ES-I3 (cell line): ENCODE measurements around the gene MROH8.

Experiments used
- H3K36me3 ChIP-seq: 2 replicates; pipeline ENCODE4 v1.6.1; 2013; ENCODE audit warnings: mild to moderate bottlenecking, low read length, control low read depth, moderate library complexity; ENCODE audit not compliant: insufficient read depth
- H3K4me1 ChIP-seq: 2 replicates; pipeline ENCODE4 v1.6.1; 2013; ENCODE audit warnings: mild to moderate bottlenecking, control low read depth, low read length; ENCODE audit not compliant: insufficient read depth
- H3K9ac ChIP-seq: 2 replicates; pipeline ENCODE4 v1.6.1; 2013; ENCODE audit warnings: low read depth, mild to moderate bottlenecking, low read length, moderate library complexity
- H3K9me3 ChIP-seq: 2 replicates; pipeline ENCODE4 v1.6.1; 2013; ENCODE audit warnings: mild to moderate bottlenecking, low read length, moderate library complexity; ENCODE audit not compliant: control insufficient read depth, insufficient read depth

Gene MROH8

GRCh38 chr20:37205794-37206193, 26.4 kb upstream of the MROH8 start:
- H3K9me3 ChIP-seq, result no peaks in the 10 kb centered on the region
- no peak overlapping the region for H3K9ac ChIP-seq
- H3K36me3 ChIP-seq, result peaks cover 54% of the 10 kb centered on the region
- H3K4me1 ChIP-seq, result peaks cover 8% of the 10 kb centered on the region

- Histone ChIP-seq H3K36me3 (peaks cover 59% of the 10 kb centered on the region), H3K9ac (no peak overlapping the region), H3K4me1 (peaks cover 8% of the 10 kb centered on the region), H3K9me3 (no peaks in the 10 kb centered on the region)
These were observed 25.8 kb upstream of the MROH8 start for GRCh38 chr20:37205130-37205529.

GRCh38 chr20:37204056-37204455, 24.7 kb upstream of the MROH8 start:
- H3K9me3 ChIP-seq, result no peaks in the 10 kb centered on the region
- no peak overlapping the region for H3K9ac ChIP-seq
- H3K4me1 ChIP-seq, result peaks cover 8% of the 10 kb centered on the region
- H3K36me3 ChIP-seq, result peaks cover 51% of the 10 kb centered on the region

GRCh38 chr20:37202267-37202943, 23.1 kb upstream of the MROH8 start:
- no peaks in the 10 kb centered on the region for H3K9me3 ChIP-seq
- no peak overlapping the region for H3K9ac ChIP-seq
- peaks cover 46% of the 10 kb centered on the region for H3K36me3 ChIP-seq
- H3K4me1 ChIP-seq, result peaks cover 8% of the 10 kb centered on the region

- Histone ChIP-seq H3K9me3 (no peaks in the 10 kb centered on the region), H3K36me3 (peaks cover 41% of the 10 kb centered on the region), H3K4me1 (peaks cover 8% of the 10 kb centered on the region), H3K9ac (no peak overlapping the region)
These were observed 22.4 kb upstream of the MROH8 start for GRCh38 chr20:37201827-37202162.

GRCh38 chr20:37200926-37201826, 21.8 kb upstream of the MROH8 start:
- Histone ChIP-seq H3K36me3 (peaks cover 41% of the 10 kb centered on the region), H3K9me3 (no peaks in the 10 kb centered on the region), H3K4me1 (peaks cover 8% of the 10 kb centered on the region), H3K9ac (no peak overlapping the region)

GRCh38 chr20:37200376-37200775, 21.0 kb upstream of the MROH8 start:
- Histone ChIP-seq H3K9ac (no peak overlapping the region), H3K4me1 (peaks cover 9% of the 10 kb centered on the region), H3K9me3 (no peaks in the 10 kb centered on the region), H3K36me3 (peaks cover 41% of the 10 kb centered on the region)

GRCh38 chr20:37198932-37199660, 19.7 kb upstream of the MROH8 start:
- H3K9me3 ChIP-seq, result no peaks in the 10 kb centered on the region
- peaks cover 30% of the 10 kb centered on the region for H3K36me3 ChIP-seq
- H3K4me1 ChIP-seq, result peaks cover 16% of the 10 kb centered on the region
- no peak overlapping the region for H3K9ac ChIP-seq

- Histone ChIP-seq H3K9me3 (no peaks in the 10 kb centered on the region), H3K36me3 (peaks cover 12% of the 10 kb centered on the region; the same call in 1 of the 2 replicates), H3K4me1 (peaks cover 8% of the 10 kb centered on the region; the same call in 1 of the 2 replicates), H3K9ac (no peak overlapping the region)
These were observed 15.5 kb upstream of the MROH8 start for GRCh38 chr20:37194621-37195417.

GRCh38 chr20:37193821-37194220, 14.5 kb upstream of the MROH8 start:
- H3K9ac ChIP-seq, result no peak overlapping the region
- H3K36me3 ChIP-seq, result peaks cover 7% of the 10 kb centered on the region; the same call in 1 of the 2 replicates
- no peaks in the 10 kb centered on the region for H3K9me3 ChIP-seq
- H3K4me1 ChIP-seq, result peaks cover 8% of the 10 kb centered on the region; the same call in 1 of the 2 replicates

GRCh38 chr20:37193226-37193625, 13.9 kb upstream of the MROH8 start:
- Histone ChIP-seq H3K9me3 (no peaks in the 10 kb centered on the region), H3K4me1 (peaks cover 8% of the 10 kb centered on the region; the same call in 1 of the 2 replicates), H3K36me3 (0 out of 2 replicates have a peak, but pooled peaks cover 5% of the 10 kb centered on the region), H3K9ac (no peak overlapping the region)

GRCh38 chr20:37192137-37192854, 12.9 kb upstream of the MROH8 start:
- Histone ChIP-seq H3K36me3 (0 out of 2 replicates have a peak, but pooled peaks cover 5% of the 10 kb centered on the region), H3K4me1 (peaks cover 8% of the 10 kb centered on the region; the same call in 1 of the 2 replicates), H3K9me3 (no peaks in the 10 kb centered on the region), H3K9ac (no peak overlapping the region)

GRCh38 chr20:37190354-37191112, 11.2 kb upstream of the MROH8 start:
- H3K4me1 ChIP-seq, result peaks cover 8% of the 10 kb centered on the region; the same call in 1 of the 2 replicates
- H3K36me3 ChIP-seq, result peaks cover 5% of the 10 kb centered on the region; the same call in 1 of the 2 replicates
- H3K9ac ChIP-seq, result no peak overlapping the region

More at GRCh38 chr20:37190354-37191112, 11.2 kb upstream of the MROH8 start:
- no peaks in the 10 kb centered on the region for H3K9me3 ChIP-seq
